Activated CD4-positive, alpha-beta T cell treated with anti-CD3 and anti-CD28 coated beads, Interleukin-2, amount 50 U/mL, for 4 hours (primary cell): Measurements from ENCODE around the gene ELP4.
"Not testable (repeated sequence)": the region's sequence is repeated elsewhere in the genome, so short reads cannot be mapped to it uniquely, and the experiment has no call there.

ENCODE experiments used
- DNase-seq, 2 experiments: peaks; one replicate each; pipeline ENCODE4 v3.0.0-alpha.2; 2020

ELP4 gene

GRCh38 chr11:31711137-31711536, 201.6 kb downstream of the ELP4 start:
- no peak for DNase-seq

- no peak for DNase-seq
Observed at GRCh38 chr11:31712851-31713250, 203.3 kb downstream of the ELP4 start.

GRCh38 chr11:31714840-31715239, 205.3 kb downstream of the ELP4 start:
- no peak for DNase-seq

GRCh38 chr11:31720225-31720624, 210.7 kb downstream of the ELP4 start:
- DNase-seq: no peak

- DNase-seq: no peak
Observed at GRCh38 chr11:31720671-31721365, 211.3 kb downstream of the ELP4 start.

- no peak for DNase-seq
Observed at GRCh38 chr11:31722754-31723153, 213.2 kb downstream of the ELP4 start.

GRCh38 chr11:31725176-31725575, 215.6 kb downstream of the ELP4 start:
- no peak for DNase-seq

- DNase-seq: no peak
Observed at GRCh38 chr11:31728432-31728831, 218.9 kb downstream of the ELP4 start.

- no peak for DNase-seq
Observed at GRCh38 chr11:31740131-31740530, 230.6 kb downstream of the ELP4 start.

- DNase-seq: not testable (repeated sequence)
Observed at GRCh38 chr11:31740731-31741368, 231.3 kb downstream of the ELP4 start.

- no peak for DNase-seq
Observed at GRCh38 chr11:31747581-31747980, 238.0 kb downstream of the ELP4 start.

GRCh38 chr11:31757260-31757835, 247.8 kb downstream of the ELP4 start:
- DNase-seq: no peak

- DNase-seq: no peak
Observed at GRCh38 chr11:31761636-31762035, 252.1 kb downstream of the ELP4 start.

- no peak for DNase-seq
Observed at GRCh38 chr11:31763296-31763695, 253.7 kb downstream of the ELP4 start.

GRCh38 chr11:31764261-31764660, 254.7 kb downstream of the ELP4 start:
- DNase-seq: no peak

- no peak for DNase-seq
Observed at GRCh38 chr11:31764766-31765165, 255.2 kb downstream of the ELP4 start.

- no peak for DNase-seq
Observed at GRCh38 chr11:31767066-31767465, 257.5 kb downstream of the ELP4 start.

GRCh38 chr11:31767685-31768084, 258.1 kb downstream of the ELP4 start:
- no peak for DNase-seq

GRCh38 chr11:31768749-31769640, 259.4 kb downstream of the ELP4 start:
- no peak for DNase-seq

GRCh38 chr11:31770011-31770700, 260.6 kb downstream of the ELP4 start:
- DNase-seq: no peak

GRCh38 chr11:31772412-31772811, 262.8 kb downstream of the ELP4 start:
- no peak for DNase-seq

GRCh38 chr11:31779374-31779791, 269.8 kb downstream of the ELP4 start:
- DNase-seq: no peak

GRCh38 chr11:31780078-31780477, 270.5 kb downstream of the ELP4 start:
- no peak for DNase-seq
